Measurements from ENCODE around the gene CENPU.

The CENPU gene

GRCh38 chr4:184645904-184646610 lies 87.8 kb downstream of the CENPU start:
- DNase-seq (ENCODE audit: insufficient read length, low spot score) (no peak), FAIRE-seq (no peak)

- DNase-seq (ENCODE audit: insufficient read length, low spot score) (no peak), FAIRE-seq (no peak)
Measured at GRCh38 chr4:184644553-184645307, 89.2 kb downstream of the CENPU start.
